Endothelial cell of umbilical vein (primary cell): Measurements from ENCODE around the gene HOXA4. TPM values are rescaled to one million over a fixed set of nuclear protein-coding genes. Genes with fewer than 3 reads are reported as not detected.

ENCODE experiments used
- BruUV-seq: library from RNA; stranded (reverse); fragments of 400-500 nt; replicated peaks from 2 replicates; lab custom pipeline; 2021; lab: Mats Ljungman, UMichigan
- CTCF ChIA-PET: fragments of 300-600, 350-600 bp; sonication (Branson Sonifier 250); formaldehyde crosslinking; loops from one replicate; lab custom pipeline; 2021; ENCODE audit warnings: antibody characterized with exemption, inconsistent platforms; lab: Charles Lee
- POLR2A ChIA-PET: fragments of 300-600, 350-600 bp; sonication (Branson Sonifier 250); formaldehyde crosslinking; loops from one replicate; lab custom pipeline; 2021; ENCODE audit warnings: antibody characterized with exemption, inconsistent platforms; lab: Charles Lee
- DNase-seq: peaks from one replicate; pipeline ENCODE4 v3.0.0-alpha.2; 2011; ENCODE audit warnings: low read depth, low spot score
- FAIRE-seq: peaks from 2 replicates; lab custom pipeline; 2011; peaks lifted over from hg19 to GRCh38; lab: Jason Lieb, UNC
- H2AFZ ChIP-seq: 2 replicates; pipeline ENCODE4 v1.6.0; 2012; ENCODE audit warnings: low read depth, low read length, control low read depth, inconsistent platforms
- H3K27ac ChIP-seq: 2 replicates; pipeline ENCODE4 v1.5.1; 2011; ENCODE audit warnings: low read depth, mild to moderate bottlenecking, control low read depth, low read length, moderate library complexity; ENCODE audit not compliant: insufficient read depth
- H3K27me3 ChIP-seq, 2 experiments: 2 replicates each; pipeline versions ENCODE4 v1.6.0 to v1.6.1; 2011; ENCODE audit warnings: low read length in 2 of 2, mixed read lengths in 1 of 2; ENCODE audit not compliant: control insufficient read depth in 2 of 2, insufficient read depth in 2 of 2
- H3K36me3 ChIP-seq, 2 experiments: 2 replicates in 1 of 2; 3 replicates in 1 of 2; pipeline ENCODE4 v1.5.1; 2011; ENCODE audit warnings: low read length in 2 of 2, mild to moderate bottlenecking in 1 of 2, moderate library complexity in 1 of 2; ENCODE audit not compliant: control insufficient read depth in 2 of 2, insufficient read depth in 2 of 2; ENCODE audit errors: extremely low read depth in 1 of 2
- H3K4me1 ChIP-seq: 3 replicates; pipeline ENCODE4 v1.5.1; 2011; ENCODE audit warnings: mild to moderate bottlenecking, low read length; ENCODE audit not compliant: control insufficient read depth, insufficient read depth; ENCODE audit errors: extremely low read depth
- H3K4me2 ChIP-seq: 2 replicates; pipeline ENCODE4 v1.6.1; 2011; ENCODE audit warnings: low read length, control low read depth, mixed read lengths; ENCODE audit not compliant: insufficient read depth
- H3K4me3 ChIP-seq, 3 experiments: fragments of 200-600 bp in 1 of 3; sonication (generic), shearing (Covaris generic) in 1 of 3; replicated peaks in 1 of 3; 2 replicates each; pipeline ENCODE4 v1.5.1; 2011 to 2016; ENCODE audit warnings: control low read depth in 3 of 3, low read length in 3 of 3, mild to moderate bottlenecking in 2 of 3, inconsistent platforms in 1 of 3, low read depth in 1 of 3, moderate library complexity in 1 of 3; ENCODE audit not compliant: insufficient read depth in 1 of 3
- H3K79me2 ChIP-seq: 2 replicates; pipeline ENCODE4 v1.6.0; 2012; ENCODE audit warnings: low read length, inconsistent platforms; ENCODE audit not compliant: control insufficient read depth, insufficient read depth
- H3K9ac ChIP-seq: replicated peaks from 2 replicates; pipeline ENCODE3; 2011; ENCODE audit warnings: low read length, control low read depth; ENCODE audit not compliant: insufficient read depth; ENCODE audit errors: extremely low read depth
- H3K9me1 ChIP-seq: replicated peaks from 3 replicates; pipeline ENCODE4 v1.6.0; 2011; ENCODE audit warnings: mild to moderate bottlenecking, low read length; ENCODE audit not compliant: control insufficient read depth, insufficient read depth; ENCODE audit errors: extremely low read depth
- H3K9me3 ChIP-seq: replicated peaks from 2 replicates; pipeline ENCODE4 v1.5.1; 2012; ENCODE audit warnings: low read length, inconsistent platforms; ENCODE audit not compliant: control insufficient read depth, insufficient read depth
- H4K20me1 ChIP-seq: replicated peaks from 2 replicates; pipeline ENCODE3; 2011; ENCODE audit warnings: mild to moderate bottlenecking, low read length; ENCODE audit not compliant: control insufficient read depth, insufficient read depth; ENCODE audit errors: extremely low read depth
- EZH2 ChIP-seq: IDR thresholded peaks from 2 replicates; pipeline ENCODE4 v1.6.1; 2012; ENCODE audit warnings: borderline replicate concordance, low read depth, mild to moderate bottlenecking, moderate library complexity, low read length, inconsistent platforms; ENCODE audit not compliant: severe bottlenecking
- FOS ChIP-seq: IDR thresholded peaks from 2 replicates; pipeline ENCODE4 v1.6.1; 2011; ENCODE audit warnings: mild to moderate bottlenecking, low read length, moderate library complexity, borderline replicate concordance; ENCODE audit not compliant: insufficient read depth
- GATA2 ChIP-seq: IDR thresholded peaks from 2 replicates; pipeline ENCODE4 v1.7.0; 2011; ENCODE audit warnings: low read depth, mild to moderate bottlenecking, moderate library complexity, mixed read lengths, low read length; ENCODE audit not compliant: insufficient read length, insufficient read depth
- JUN ChIP-seq: IDR thresholded peaks from 2 replicates; pipeline ENCODE4 v1.6.1; 2011; ENCODE audit warnings: borderline replicate concordance, low read depth; ENCODE audit not compliant: insufficient read length, insufficient read depth
- MYC ChIP-seq: IDR thresholded peaks from one replicate; pipeline ENCODE4 v1.6.1; 2011; ENCODE audit warnings: mild to moderate bottlenecking, low read depth, low read length
- POLR2A ChIP-seq: IDR thresholded peaks from 2 replicates; pipeline ENCODE4 v1.6.1; 2012; ENCODE audit warnings: low read depth, mild to moderate bottlenecking, control low read depth, low read length
- POLR2AphosphoS5 ChIP-seq: IDR thresholded peaks from 2 replicates; pipeline ENCODE4 v1.6.1; 2012; ENCODE audit warnings: low read depth, mild to moderate bottlenecking, control low read depth, low read length, moderate library complexity; ENCODE audit not compliant: insufficient read depth
- dilution Hi-C: fragments of 300-500 bp; cut with MboI; formaldehyde crosslinking; loops from one replicate; pipeline ENCODE4 v1.15.0; 2019; ENCODE audit warnings: low sequenced_read_pairs; ENCODE audit not compliant: extremely low pct_ligation_motif_present
- intact Hi-C: fragments of 100-400 bp; cut with micrococcal nuclease; formaldehyde crosslinking; loops from one replicate; pipeline ENCODE4 v1.10.0; 2022
- polyA plus RNA-seq, 4 experiments: library from polyadenylated mRNA; depleted of rRNA in 3 of 4; stranded (reverse) in 3 of 4; unstranded in 1 of 4; fragments of >200 nt; gene quantifications; 2 replicates each; pipeline versions ENCODE4 v1.2.1 to v1.2.3, GENCODE V29; 2011 to 2012; ENCODE audit warnings: missing spikeins in 1 of 4
- total RNA-seq: library from RNA; stranded (reverse); gene quantifications from 2 replicates; pipeline ENCODE4 v1.2.3, GENCODE V29; 2021
- TF ChIP-seq, protein P1 (sequence below), 2 donors: IDR thresholded peaks; 1 replicate in 1 of 2; 2 replicates in 1 of 2; pipeline ENCODE4 v1.5.1; 2011; ENCODE audit warnings: low read length in 2 of 2, mild to moderate bottlenecking in 2 of 2, moderate library complexity in 2 of 2, control low read depth in 1 of 2, inconsistent platforms in 1 of 2, low read depth in 1 of 2; ENCODE audit not compliant: insufficient read depth in 1 of 2; ENCODE audit errors: extremely low read depth in 1 of 2
- TF ChIP-seq, protein P2 (sequence below): IDR thresholded peaks from 2 replicates; pipeline ENCODE4 v1.6.1; 2011; ENCODE audit not compliant: insufficient read depth, insufficient read length

HOXA4 gene
- total and polyA plus RNA-seq, 2 donors (not counting 3 experiments of a cell fraction or from before 2014, with no cell fraction given): 4.9 to 8.1 TPM

DNA sequence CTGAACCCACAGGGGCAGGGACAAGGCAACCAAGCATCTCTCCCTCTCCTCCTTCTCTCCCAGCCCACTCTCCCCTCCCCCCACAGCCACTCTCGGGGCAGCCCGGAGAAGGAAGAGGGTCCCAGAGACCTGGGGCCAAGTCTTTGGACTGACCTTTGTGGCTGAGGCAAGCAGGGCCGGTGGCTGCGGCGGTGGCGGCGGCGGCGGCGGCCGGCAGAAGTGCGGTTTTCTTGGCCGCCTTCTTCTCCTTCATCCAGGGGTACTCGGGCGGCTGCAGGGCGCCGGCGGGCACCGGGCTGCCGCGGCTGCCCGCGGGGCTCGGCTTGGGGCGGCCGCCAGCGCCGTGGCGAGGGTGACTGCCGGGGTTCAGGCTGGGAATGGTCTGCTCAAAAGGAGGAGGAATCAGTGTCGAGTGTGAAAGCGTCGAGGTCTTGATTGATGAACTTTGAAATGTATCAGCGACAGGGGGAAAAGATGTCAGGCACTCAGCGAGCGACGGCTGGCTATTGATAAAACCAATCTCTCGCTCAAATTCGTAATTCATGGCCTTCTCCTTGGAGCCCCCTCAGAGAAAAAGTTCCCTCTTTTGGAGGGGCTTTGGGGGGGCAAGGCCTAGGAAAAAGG lies 28.5 kb downstream of the HOXA4 start:
- no peak for DNase-seq
- Histone ChIP-seq H3K4me3 (peak overlapping the region; percentile 35 to 92 (median 45)), H4K20me1 (no peaks in the 10 kb centered on the region), H3K9me1 (no peaks in the 10 kb centered on the region), H3K9me3 (no peaks in the 10 kb centered on the region), H3K4me1 (peaks cover 87% of the 10 kb centered on the region), H3K27me3 (no peaks in the 10 kb centered on the region), H3K36me3 (peaks cover 0 to 3% of the 10 kb centered on the region in 2 experiments), H3K9ac (peak overlapping the region; percentile 71), H2AFZ (no peak overlapping the region), H3K27ac (peak overlapping the region; percentile 93), H3K79me2 (peaks cover 92% of the 10 kb centered on the region), H3K4me2 (peak overlapping the region; percentile 74)
- ChIA-PET POLR2A (no interaction called here), CTCF (interaction anchor here (6.5 to 9.6 kb wide), 2 partner anchors 13 to 246 kb away, joined by 62 to 124 read pairs; no protein-coding TSS in a partner anchor)
- FAIRE-seq: no peak
- intact Hi-C loops (loop anchor here (1.0 to 5.0 kb wide), 3 partner anchors 16 to 730 kb away; partner anchors contain the start of gene HOXA9), dilution Hi-C loops (no loop called here)
- TF ChIP-seq JUN (no peak), POLR2A (no peak), POLR2AphosphoS5 (no peak), EZH2 (no peak), GATA2 (no peak), MYC (no peak), FOS (no peak)
- TF ChIP-seq, protein P1, sequence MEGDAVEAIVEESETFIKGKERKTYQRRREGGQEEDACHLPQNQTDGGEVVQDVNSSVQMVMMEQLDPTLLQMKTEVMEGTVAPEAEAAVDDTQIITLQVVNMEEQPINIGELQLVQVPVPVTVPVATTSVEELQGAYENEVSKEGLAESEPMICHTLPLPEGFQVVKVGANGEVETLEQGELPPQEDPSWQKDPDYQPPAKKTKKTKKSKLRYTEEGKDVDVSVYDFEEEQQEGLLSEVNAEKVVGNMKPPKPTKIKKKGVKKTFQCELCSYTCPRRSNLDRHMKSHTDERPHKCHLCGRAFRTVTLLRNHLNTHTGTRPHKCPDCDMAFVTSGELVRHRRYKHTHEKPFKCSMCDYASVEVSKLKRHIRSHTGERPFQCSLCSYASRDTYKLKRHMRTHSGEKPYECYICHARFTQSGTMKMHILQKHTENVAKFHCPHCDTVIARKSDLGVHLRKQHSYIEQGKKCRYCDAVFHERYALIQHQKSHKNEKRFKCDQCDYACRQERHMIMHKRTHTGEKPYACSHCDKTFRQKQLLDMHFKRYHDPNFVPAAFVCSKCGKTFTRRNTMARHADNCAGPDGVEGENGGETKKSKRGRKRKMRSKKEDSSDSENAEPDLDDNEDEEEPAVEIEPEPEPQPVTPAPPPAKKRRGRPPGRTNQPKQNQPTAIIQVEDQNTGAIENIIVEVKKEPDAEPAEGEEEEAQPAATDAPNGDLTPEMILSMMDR (IDR thresholded peaks at IDR 0.05; ENCODE audit: extremely low read depth in 1 of 2, insufficient read depth in 1 of 2, low read depth in 1 of 2, low read length in 2 of 2): no peak
- TF ChIP-seq, protein P2, sequence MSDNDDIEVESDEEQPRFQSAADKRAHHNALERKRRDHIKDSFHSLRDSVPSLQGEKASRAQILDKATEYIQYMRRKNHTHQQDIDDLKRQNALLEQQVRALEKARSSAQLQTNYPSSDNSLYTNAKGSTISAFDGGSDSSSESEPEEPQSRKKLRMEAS: no peak
- no TSS peak for BruUV-seq
